HepG2 (cell line): ENCODE data around the gene ALG5. TPM values are rescaled to one million over a fixed set of nuclear protein-coding genes. Genes with fewer than 3 reads are reported as not detected.

Source experiments
- FOXO1 ChIP-seq: sonication (generic); formaldehyde crosslinking; IDR thresholded peaks from 2 replicates; pipeline ENCODE4 v1.4.0; 2020; ENCODE audit warnings: missing genetic modification reagents
- GABPA ChIP-seq, 2 experiments: IDR thresholded peaks; 2 replicates each; pipeline ENCODE4 v1.6.1; 2011 to 2016; ENCODE audit warnings: low read depth in 2 of 2, low read length in 1 of 2, missing biosample characterization in 1 of 2, missing genetic modification characterization in 1 of 2
- HMG20A ChIP-seq: IDR thresholded peaks from 2 replicates; pipeline ENCODE4 v1.6.1; 2016; ENCODE audit warnings: borderline replicate concordance
- KDM2A ChIP-seq: sonication (generic); formaldehyde crosslinking; IDR thresholded peaks from 2 replicates; pipeline ENCODE4 v1.4.0; 2020; ENCODE audit warnings: low read depth, missing genetic modification reagents, borderline replicate concordance
- MIXL1 ChIP-seq: IDR thresholded peaks from 2 replicates; pipeline ENCODE4 v1.6.1; 2016
- NFE2L1 ChIP-seq: sonication (generic); formaldehyde crosslinking; IDR thresholded peaks from 2 replicates; pipeline ENCODE4 v1.4.0; 2020; ENCODE audit warnings: missing genetic modification reagents, mild to moderate bottlenecking, borderline replicate concordance
- NFE2L2 ChIP-seq: fragments of 150-350 bp; IDR thresholded peaks from 2 replicates; pipeline ENCODE4 v1.6.1; 2014; ENCODE audit warnings: low read length
- NFYB ChIP-seq: sonication (generic); formaldehyde crosslinking; IDR thresholded peaks from 2 replicates; pipeline ENCODE4 v1.4.0; 2020; ENCODE audit warnings: missing genetic modification reagents
- NR2F6 ChIP-seq, 2 experiments: IDR thresholded peaks; 2 replicates each; pipeline ENCODE4 v1.6.1; 2016; ENCODE audit warnings: antibody characterized with exemption in 1 of 2, mild to moderate bottlenecking in 1 of 2
- RCOR2 ChIP-seq: IDR thresholded peaks from 2 replicates; pipeline ENCODE4 v1.6.1; 2016; ENCODE audit warnings: missing biosample characterization, missing genetic modification reagents
- RFX3 ChIP-seq: IDR thresholded peaks from 2 replicates; pipeline ENCODE4 v1.6.1; 2016; ENCODE audit warnings: missing biosample characterization, missing genetic modification reagents
- SAP130 ChIP-seq: IDR thresholded peaks from 2 replicates; pipeline ENCODE4 v1.6.1; 2016; ENCODE audit warnings: low read depth
- SMAD9 ChIP-seq: sonication (generic); formaldehyde crosslinking; IDR thresholded peaks from 2 replicates; pipeline ENCODE4 v1.5.1; 2020; ENCODE audit warnings: mild to moderate bottlenecking, missing genetic modification reagents
- SP4 ChIP-seq: sonication (generic); formaldehyde crosslinking; IDR thresholded peaks from 2 replicates; pipeline ENCODE4 v1.8.1; 2023; ENCODE audit warnings: mild to moderate bottlenecking, missing genetic modification reagents
- ZKSCAN1 ChIP-seq: fragments of 150-350 bp; IDR thresholded peaks from 2 replicates; pipeline ENCODE4 v1.6.1; 2014; ENCODE audit warnings: low read length
- ZNF331 ChIP-seq: sonication (generic); formaldehyde crosslinking; IDR thresholded peaks from 2 replicates; pipeline ENCODE4 v1.4.0; 2020; ENCODE audit warnings: missing genetic modification reagents
- ZNF335 ChIP-seq: sonication (generic); formaldehyde crosslinking; IDR thresholded peaks from 2 replicates; pipeline ENCODE4 v1.4.0; 2020; ENCODE audit warnings: missing genetic modification reagents
- ZNF33B ChIP-seq: sonication (generic); formaldehyde crosslinking; IDR thresholded peaks from 2 replicates; pipeline ENCODE4 v1.5.1; 2020; ENCODE audit warnings: mild to moderate bottlenecking, missing genetic modification reagents
- ZNF510 ChIP-seq: sonication (generic); formaldehyde crosslinking; IDR thresholded peaks from 2 replicates; pipeline ENCODE4 v1.4.0; 2020; ENCODE audit warnings: low read depth, mild to moderate bottlenecking, missing genetic modification reagents
- ZNF572 ChIP-seq: sonication (generic); formaldehyde crosslinking; IDR thresholded peaks from 2 replicates; pipeline ENCODE4 v1.5.1; 2020; ENCODE audit warnings: mild to moderate bottlenecking, missing genetic modification reagents
- ZNF678 ChIP-seq: sonication (generic); formaldehyde crosslinking; IDR thresholded peaks from 2 replicates; pipeline ENCODE4 v1.4.0; 2020; ENCODE audit warnings: mild to moderate bottlenecking, missing genetic modification reagents
- polyA plus RNA-seq, 8 experiments: library from polyadenylated mRNA; depleted of rRNA in 3 of 8; stranded (reverse) in 7 of 8; unstranded in 1 of 8; fragments of >200 nt; fragmentation: Illumina TruSeq in 4 of 8; extraction: Trizol in 4 of 8; gene quantifications; 2 replicates each; pipeline versions ENCODE4 v1.2.1 to v1.2.3, GENCODE V29; 2011 to 2016; ENCODE audit warnings: low read depth in 4 of 8, missing spikeins in 1 of 8, mixed read lengths in 1 of 8; ENCODE audit not compliant: insufficient read depth in 1 of 8
- total RNA-seq, 5 experiments: library from RNA; depleted of rRNA; stranded (reverse); fragments of >200 nt; fragmentation: Illumina TruSeq; extraction: Trizol; gene quantifications; 2 replicates each; pipeline ENCODE4 v1.2.3, GENCODE V29; 2016; ENCODE audit warnings: low read depth in 1 of 5
- TF ChIP-seq, protein P1 (sequence below): sonication (generic); formaldehyde crosslinking; IDR thresholded peaks from 2 replicates; pipeline ENCODE4 v1.5.1; 2020; ENCODE audit warnings: missing genetic modification reagents, mild to moderate bottlenecking, borderline replicate concordance
- TF ChIP-seq, protein P2 (sequence below): sonication (generic); formaldehyde crosslinking; IDR thresholded peaks from 2 replicates; pipeline ENCODE4 v1.5.1; 2020; ENCODE audit warnings: mild to moderate bottlenecking, missing genetic modification reagents, moderate library complexity
- TF ChIP-seq, protein P3 (sequence below), 2 experiments: sonication (generic) in 1 of 2; formaldehyde crosslinking in 1 of 2; IDR thresholded peaks; 2 replicates each; pipeline versions ENCODE4 v1.4.0 to v1.6.1; 2018 to 2020; ENCODE audit warnings: missing genetic modification reagents in 2 of 2, borderline replicate concordance in 1 of 2, low read depth in 1 of 2, mild to moderate bottlenecking in 1 of 2, missing biosample characterization in 1 of 2
- TF ChIP-seq, protein P4 (sequence below): IDR thresholded peaks from 2 replicates; pipeline ENCODE4 v1.6.1; 2018; ENCODE audit warnings: missing genetic modification reagents, mild to moderate bottlenecking, missing compliant biosample characterization

Gene ALG5
- total and polyA plus RNA-seq, 2 of the 13 experiments (the other 11 are each of a cell fraction or from before 2014, with no cell fraction given) = 27.8 to 51.1 TPM

DNA sequence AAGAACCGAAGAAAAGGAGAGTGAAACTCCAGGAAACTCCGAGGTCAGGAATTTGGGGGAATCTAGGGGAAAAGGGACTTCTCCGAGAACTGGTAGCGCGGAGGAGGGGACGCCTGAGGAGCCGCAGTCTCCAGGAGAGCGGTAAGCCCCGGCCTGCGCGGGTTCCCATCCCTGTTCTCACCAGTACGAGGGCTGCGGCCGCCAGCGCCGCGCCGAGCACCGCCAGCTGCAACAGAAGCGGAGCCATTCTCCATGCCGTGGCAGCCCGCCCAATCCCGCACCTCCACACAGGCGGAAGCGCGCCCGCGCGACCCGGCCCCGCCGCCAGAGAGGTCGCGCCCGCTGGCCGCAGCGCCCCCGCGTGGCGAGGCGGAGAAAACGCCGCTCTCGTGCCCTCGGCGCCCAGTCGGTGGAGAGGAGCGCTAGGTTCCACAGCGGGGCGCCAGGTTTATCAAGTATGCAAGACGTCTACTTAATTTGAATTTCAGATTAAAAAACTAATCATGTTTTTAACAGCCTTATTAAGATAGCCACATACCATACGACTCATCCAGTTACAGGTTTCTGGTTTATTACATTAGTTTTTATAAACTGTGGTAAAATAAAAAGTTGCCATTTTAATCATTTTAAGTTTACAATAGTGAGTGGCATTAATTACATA is at the start of gene ALG5 (continued):
- TF ChIP-seq, protein P1, sequence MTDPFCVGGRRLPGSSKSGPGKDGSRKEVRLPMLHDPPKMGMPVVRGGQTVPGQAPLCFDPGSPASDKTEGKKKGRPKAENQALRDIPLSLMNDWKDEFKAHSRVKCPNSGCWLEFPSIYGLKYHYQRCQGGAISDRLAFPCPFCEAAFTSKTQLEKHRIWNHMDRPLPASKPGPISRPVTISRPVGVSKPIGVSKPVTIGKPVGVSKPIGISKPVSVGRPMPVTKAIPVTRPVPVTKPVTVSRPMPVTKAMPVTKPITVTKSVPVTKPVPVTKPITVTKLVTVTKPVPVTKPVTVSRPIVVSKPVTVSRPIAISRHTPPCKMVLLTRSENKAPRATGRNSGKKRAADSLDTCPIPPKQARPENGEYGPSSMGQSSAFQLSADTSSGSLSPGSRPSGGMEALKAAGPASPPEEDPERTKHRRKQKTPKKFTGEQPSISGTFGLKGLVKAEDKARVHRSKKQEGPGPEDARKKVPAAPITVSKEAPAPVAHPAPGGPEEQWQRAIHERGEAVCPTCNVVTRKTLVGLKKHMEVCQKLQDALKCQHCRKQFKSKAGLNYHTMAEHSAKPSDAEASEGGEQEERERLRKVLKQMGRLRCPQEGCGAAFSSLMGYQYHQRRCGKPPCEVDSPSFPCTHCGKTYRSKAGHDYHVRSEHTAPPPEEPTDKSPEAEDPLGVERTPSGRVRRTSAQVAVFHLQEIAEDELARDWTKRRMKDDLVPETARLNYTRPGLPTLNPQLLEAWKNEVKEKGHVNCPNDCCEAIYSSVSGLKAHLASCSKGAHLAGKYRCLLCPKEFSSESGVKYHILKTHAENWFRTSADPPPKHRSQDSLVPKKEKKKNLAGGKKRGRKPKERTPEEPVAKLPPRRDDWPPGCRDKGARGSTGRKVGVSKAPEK (CRISPR knock-in tag) = no peak
- TF ChIP-seq ZNF33B (CRISPR knock-in tag) (no peak), ZNF335 (CRISPR knock-in tag) (0 out of 2 replicates have a peak, but pooled peaks have one; percentile 17), NFE2L1 (CRISPR knock-in tag) (no peak), ZNF510 (CRISPR knock-in tag) (no peak), MIXL1 (CRISPR knock-in tag) (no peak), SP4 (CRISPR knock-in tag) (peak; percentile 74), NFYB (peak; percentile 68), KDM2A (CRISPR knock-in tag) (peak; percentile 67), NR2F6 (IDR thresholded peaks at IDR 0.05) (no peak), NR2F6 (CRISPR knock-in tag; IDR thresholded peaks at IDR 0.05) (0 out of 2 replicates have a peak, but pooled peaks have one; percentile 27), SAP130 (CRISPR knock-in tag) (peak; percentile 88), RCOR2 (CRISPR knock-in tag) (no peak), GABPA (IDR thresholded peaks at IDR 0.05; ENCODE audit: low read depth, low read length) (peak; percentile 81), GABPA (CRISPR knock-in tag; IDR thresholded peaks at IDR 0.05; ENCODE audit: low read depth) (peak; percentile 76), ZNF572 (CRISPR knock-in tag) (no peak), NFE2L2 (no peak), ZNF331 (peak; percentile 82), HMG20A (CRISPR knock-in tag) (no peak), FOXO1 (peak; percentile 42; the same call in 1 of the 2 replicates), SMAD9 (CRISPR knock-in tag) (no peak), ZKSCAN1 (no peak), RFX3 (CRISPR knock-in tag) (no peak), ZNF678 (CRISPR knock-in tag) (no peak)
- TF ChIP-seq, protein P2, sequence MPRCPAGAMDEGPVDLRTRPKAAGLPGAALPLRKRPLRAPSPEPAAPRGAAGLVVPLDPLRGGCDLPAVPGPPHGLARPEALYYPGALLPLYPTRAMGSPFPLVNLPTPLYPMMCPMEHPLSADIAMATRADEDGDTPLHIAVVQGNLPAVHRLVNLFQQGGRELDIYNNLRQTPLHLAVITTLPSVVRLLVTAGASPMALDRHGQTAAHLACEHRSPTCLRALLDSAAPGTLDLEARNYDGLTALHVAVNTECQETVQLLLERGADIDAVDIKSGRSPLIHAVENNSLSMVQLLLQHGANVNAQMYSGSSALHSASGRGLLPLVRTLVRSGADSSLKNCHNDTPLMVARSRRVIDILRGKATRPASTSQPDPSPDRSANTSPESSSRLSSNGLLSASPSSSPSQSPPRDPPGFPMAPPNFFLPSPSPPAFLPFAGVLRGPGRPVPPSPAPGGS = no peak
- TF ChIP-seq, protein P3, sequence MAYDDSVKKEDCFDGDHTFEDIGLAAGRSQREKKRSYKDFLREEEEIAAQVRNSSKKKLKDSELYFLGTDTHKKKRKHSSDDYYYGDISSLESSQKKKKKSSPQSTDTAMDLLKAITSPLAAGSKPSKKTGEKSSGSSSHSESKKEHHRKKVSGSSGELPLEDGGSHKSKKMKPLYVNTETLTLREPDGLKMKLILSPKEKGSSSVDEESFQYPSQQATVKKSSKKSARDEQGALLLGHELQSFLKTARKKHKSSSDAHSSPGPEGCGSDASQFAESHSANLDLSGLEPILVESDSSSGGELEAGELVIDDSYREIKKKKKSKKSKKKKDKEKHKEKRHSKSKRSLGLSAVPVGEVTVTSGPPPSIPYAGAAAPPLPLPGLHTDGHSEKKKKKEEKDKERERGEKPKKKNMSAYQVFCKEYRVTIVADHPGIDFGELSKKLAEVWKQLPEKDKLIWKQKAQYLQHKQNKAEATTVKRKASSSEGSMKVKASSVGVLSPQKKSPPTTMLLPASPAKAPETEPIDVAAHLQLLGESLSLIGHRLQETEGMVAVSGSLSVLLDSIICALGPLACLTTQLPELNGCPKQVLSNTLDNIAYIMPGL (CRISPR knock-in tag; IDR thresholded peaks at IDR 0.05; ENCODE audit: borderline replicate concordance in 1 of 2, low read depth in 1 of 2) = peak; percentile 95 to 96
- TF ChIP-seq, protein P4, sequence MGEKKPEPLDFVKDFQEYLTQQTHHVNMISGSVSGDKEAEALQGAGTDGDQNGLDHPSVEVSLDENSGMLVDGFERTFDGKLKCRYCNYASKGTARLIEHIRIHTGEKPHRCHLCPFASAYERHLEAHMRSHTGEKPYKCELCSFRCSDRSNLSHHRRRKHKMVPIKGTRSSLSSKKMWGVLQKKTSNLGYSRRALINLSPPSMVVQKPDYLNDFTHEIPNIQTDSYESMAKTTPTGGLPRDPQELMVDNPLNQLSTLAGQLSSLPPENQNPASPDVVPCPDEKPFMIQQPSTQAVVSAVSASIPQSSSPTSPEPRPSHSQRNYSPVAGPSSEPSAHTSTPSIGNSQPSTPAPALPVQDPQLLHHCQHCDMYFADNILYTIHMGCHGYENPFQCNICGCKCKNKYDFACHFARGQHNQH (CRISPR knock-in tag) = peak; percentile 81
